NCI-H226 (cell line): Measurements from ENCODE around the gene FIP1L1.

Experiments
- DNase-seq: peaks from one replicate; pipeline ENCODE4 v3.0.0-alpha.2; 2015

Gene FIP1L1

GRCh38 chr4:53507671-53508286 is 130.3 kb downstream of the FIP1L1 start:
- DNase-seq: peak; percentile 72

- no peak for DNase-seq
Observed at GRCh38 chr4:53508446-53508845, 131.0 kb downstream of the FIP1L1 start.

GRCh38 chr4:53510321-53510720 is 132.9 kb downstream of the FIP1L1 start:
- DNase-seq: no peak
